SKM-1 treated with dmso at 0.1 percent for 144 hours (cell line): ENCODE data around the gene DNAJC18.
"Not testable (repeated sequence)": the region's sequence is repeated elsewhere in the genome, so short reads cannot be mapped to it uniquely, and the experiment has no call there.

Experiments
- DNase-seq: peaks from one replicate; lab custom pipeline; 2025; ENCODE audit not compliant: unreplicated experiment; lab: John Stamatoyannopoulos, UW

DNAJC18 gene

GRCh38 chr5:139439013-139439903, at the start of gene DNAJC18:
DNAJC18 (minus strand) TSS chr5:139439525; CDS start chr5:139439445, 80 bp downstream.
- peak; percentile 79 for DNase-seq

- DNase-seq: peak; percentile 67
Measured at GRCh38 chr5:139488260-139488659, 48.9 kb upstream of the DNAJC18 start.

- no peak for DNase-seq
Measured at GRCh38 chr5:139486201-139486600, 46.9 kb upstream of the DNAJC18 start.

- DNase-seq: not testable (repeated sequence)
Measured at GRCh38 chr5:139482890-139483208, 43.5 kb upstream of the DNAJC18 start.

- peak; percentile 93 for DNase-seq
Measured at GRCh38 chr5:139482050-139482889, 42.9 kb upstream of the DNAJC18 start, which contains the start of gene STING1. STING1 (minus strand) TSS chr5:139482758; CDS start chr5:139481704, 1,054 bp downstream.

- no peak for DNase-seq
Measured at GRCh38 chr5:139481580-139482049, 42.3 kb upstream of the DNAJC18 start.

GRCh38 chr5:139481122-139481533, 41.8 kb upstream of the DNAJC18 start:
- no peak for DNase-seq

- DNase-seq: not testable (repeated sequence)
Measured at GRCh38 chr5:139479729-139480128, 40.4 kb upstream of the DNAJC18 start.

- DNase-seq: not testable (repeated sequence)
Measured at GRCh38 chr5:139478657-139479423, 39.5 kb upstream of the DNAJC18 start.

GRCh38 chr5:139475865-139476617, 36.7 kb upstream of the DNAJC18 start:
- no peak for DNase-seq

- peak; percentile 99 for DNase-seq
Measured at GRCh38 chr5:139474890-139475791, 35.8 kb upstream of the DNAJC18 start.

GRCh38 chr5:139473565-139473964, 34.2 kb upstream of the DNAJC18 start:
- DNase-seq: no peak

- no peak for DNase-seq
Measured at GRCh38 chr5:139473105-139473504, 33.8 kb upstream of the DNAJC18 start.

GRCh38 chr5:139472386-139473030, 33.2 kb upstream of the DNAJC18 start:
- DNase-seq: no peak

- DNase-seq: peak; percentile 69
Measured at GRCh38 chr5:139470821-139471300, 31.5 kb upstream of the DNAJC18 start, which contains the start of gene SMIM33. SMIM33 (plus strand) TSS chr5:139471004; CDS start chr5:139471122, 118 bp downstream.

GRCh38 chr5:139468421-139468931, 29.2 kb upstream of the DNAJC18 start:
- DNase-seq: peak; percentile 69

- DNase-seq: no peak
Measured at GRCh38 chr5:139462586-139463276, 23.4 kb upstream of the DNAJC18 start, which contains the start of gene ECSCR. ECSCR (minus strand) TSS chr5:139462743; CDS start chr5:139462670, 73 bp downstream.
